NT2/D1 (cell line): Measurements from ENCODE around the gene PIK3C3.

Experiments used
- SUZ12 ChIP-seq: IDR thresholded peaks from 2 replicates; pipeline ENCODE4 v1.6.1; 2011; ENCODE audit not compliant: insufficient read length, insufficient read depth; ENCODE audit errors: extremely low read depth
- YY1 ChIP-seq: IDR thresholded peaks from 2 replicates; pipeline ENCODE4 v1.6.1; 2011; ENCODE audit not compliant: insufficient read length, insufficient read depth
- ZNF274 ChIP-seq: IDR thresholded peaks from 2 replicates; pipeline ENCODE4 v1.6.1; 2011; ENCODE audit warnings: mild to moderate bottlenecking, low read depth, low read length

- TF ChIP-seq YY1 (no peak), SUZ12 (no peak), ZNF274 (no peak)
These were observed 10.7 kb downstream of the PIK3C3 start for GRCh38 chr18:41965634-41966255.
